NCI-H748 (cell line): ENCODE measurements around the gene PITPNM1.
A peak's percentile ranks its signal among the peaks of the same experiment; 100 is the strongest.

Experiments used
- DNase-seq: peaks from one replicate; lab custom pipeline; 2025; ENCODE audit not compliant: unreplicated experiment; lab: John Stamatoyannopoulos, UW

The PITPNM1 gene

GRCh38 chr11:67504005-67504949, 886 bp downstream of the PITPNM1 start:
- DNase-seq, result peak; percentile 59

GRCh38 chr11:67503119-67504004, 1.8 kb downstream of the PITPNM1 start:
- DNase-seq, result no peak

- no peak for DNase-seq
Measured at GRCh38 chr11:67502328-67502979, 2.7 kb downstream of the PITPNM1 start.

GRCh38 chr11:67501854-67502253, 3.3 kb downstream of the PITPNM1 start:
- DNase-seq, result no peak

GRCh38 chr11:67500831-67501715, 4.1 kb downstream of the PITPNM1 start:
- DNase-seq, result no peak

- DNase-seq, result no peak
Measured at GRCh38 chr11:67500484-67500821, 4.7 kb downstream of the PITPNM1 start.

- no peak for DNase-seq
Measured at GRCh38 chr11:67499808-67500483, 5.2 kb downstream of the PITPNM1 start.

GRCh38 chr11:67498544-67498972, 6.6 kb downstream of the PITPNM1 start:
- DNase-seq, result no peak

- DNase-seq, result no peak
Measured at GRCh38 chr11:67497656-67498291, 7.4 kb downstream of the PITPNM1 start.

- DNase-seq, result no peak
Measured at GRCh38 chr11:67496113-67496512, 9.1 kb downstream of the PITPNM1 start.

- no peak for DNase-seq
Measured at GRCh38 chr11:67495234-67496005, 9.7 kb downstream of the PITPNM1 start.

- no peak for DNase-seq
Measured at GRCh38 chr11:67494371-67495233, 10.6 kb downstream of the PITPNM1 start.

- no peak for DNase-seq
Measured at GRCh38 chr11:67493548-67494370, 11.4 kb downstream of the PITPNM1 start.

- no peak for DNase-seq
Measured at GRCh38 chr11:67492801-67493547, 12.2 kb downstream of the PITPNM1 start.

- DNase-seq, result no peak
Measured at GRCh38 chr11:67492069-67492727, 13.0 kb downstream of the PITPNM1 start.
